SK-N-SH (cell line): ENCODE data around the gene TRIM72.

Source experiments
- CHD2 ChIP-seq: fragments of 150-350 bp; IDR thresholded peaks from 2 replicates; pipeline ENCODE4 v1.6.1; 2018; ENCODE audit warnings: low read length; ENCODE audit not compliant: partially characterized antibody
- EZH2phosphoT487 ChIP-seq: fragments of 200-600 bp; sonication (generic); IDR thresholded peaks from 2 replicates; pipeline ENCODE4 v1.6.1; 2017; ENCODE audit warnings: low read depth, mixed run types, mild to moderate bottlenecking, antibody characterized with exemption, moderate library complexity, borderline replicate concordance
- GABPA ChIP-seq: IDR thresholded peaks from 2 replicates; pipeline ENCODE4 v1.4.0; 2012; ENCODE audit warnings: low read depth, mild to moderate bottlenecking
- NFIC ChIP-seq: IDR thresholded peaks from 2 replicates; pipeline ENCODE4 v1.4.0; 2012; ENCODE audit warnings: borderline replicate concordance
- POLR2AphosphoS5 ChIP-seq: IDR thresholded peaks from 2 replicates; pipeline ENCODE4 v1.6.1; 2012; ENCODE audit warnings: low read depth, low read length
- RAD21 ChIP-seq: IDR thresholded peaks from 2 replicates; pipeline ENCODE4 v1.6.1; 2012; ENCODE audit warnings: mild to moderate bottlenecking, low read length
- RCOR1 ChIP-seq: fragments of 150-350 bp; IDR thresholded peaks from 2 replicates; pipeline ENCODE4 v1.6.1; 2017; ENCODE audit warnings: antibody characterized with exemption, low read length
- USF1 ChIP-seq: IDR thresholded peaks from 2 replicates; pipeline ENCODE4 v1.4.0; 2012; ENCODE audit warnings: low read depth, borderline replicate concordance
- YY1 ChIP-seq: IDR thresholded peaks from 2 replicates; pipeline ENCODE4 v1.4.0; 2012; ENCODE audit warnings: low read depth, mild to moderate bottlenecking
- ZBTB33 ChIP-seq: IDR thresholded peaks from 2 replicates; pipeline ENCODE4 v1.4.0; 2012; ENCODE audit warnings: low read depth, borderline replicate concordance
- TF ChIP-seq, protein P1 (sequence below): fragments of 200-600 bp; sonication (generic); IDR thresholded peaks from 2 replicates; pipeline ENCODE4 v1.6.1; 2017; ENCODE audit warnings: antibody characterized with exemption, mild to moderate bottlenecking, moderate library complexity
- TF ChIP-seq, protein P2 (sequence below): IDR thresholded peaks from 2 replicates; pipeline ENCODE4 v1.4.0; 2012; ENCODE audit warnings: low read depth

DNA sequence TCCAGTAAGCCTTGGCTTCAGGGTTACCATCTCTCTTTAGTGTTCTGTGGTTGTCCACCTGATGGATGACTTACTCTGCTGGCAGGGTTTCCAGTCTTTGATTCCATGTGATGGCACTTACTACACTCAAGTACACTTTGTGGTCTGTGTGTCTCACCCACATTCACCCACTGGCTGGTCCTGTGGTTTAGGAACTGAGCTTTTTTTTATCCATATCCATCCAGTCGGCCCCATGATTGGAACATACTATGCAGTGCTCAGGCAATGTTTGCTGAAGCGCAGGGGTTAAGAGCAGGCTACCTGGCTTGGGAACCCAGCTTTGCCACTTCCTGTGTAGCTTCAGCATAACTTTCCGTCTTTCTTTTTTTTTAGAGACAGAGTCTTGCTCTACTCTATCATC, 36.8 kb upstream of the TRIM72 start:
- TF ChIP-seq NFIC: no peak
- TF ChIP-seq GABPA: no peak
- no peak for TF ChIP-seq YY1
- TF ChIP-seq, protein P1, sequence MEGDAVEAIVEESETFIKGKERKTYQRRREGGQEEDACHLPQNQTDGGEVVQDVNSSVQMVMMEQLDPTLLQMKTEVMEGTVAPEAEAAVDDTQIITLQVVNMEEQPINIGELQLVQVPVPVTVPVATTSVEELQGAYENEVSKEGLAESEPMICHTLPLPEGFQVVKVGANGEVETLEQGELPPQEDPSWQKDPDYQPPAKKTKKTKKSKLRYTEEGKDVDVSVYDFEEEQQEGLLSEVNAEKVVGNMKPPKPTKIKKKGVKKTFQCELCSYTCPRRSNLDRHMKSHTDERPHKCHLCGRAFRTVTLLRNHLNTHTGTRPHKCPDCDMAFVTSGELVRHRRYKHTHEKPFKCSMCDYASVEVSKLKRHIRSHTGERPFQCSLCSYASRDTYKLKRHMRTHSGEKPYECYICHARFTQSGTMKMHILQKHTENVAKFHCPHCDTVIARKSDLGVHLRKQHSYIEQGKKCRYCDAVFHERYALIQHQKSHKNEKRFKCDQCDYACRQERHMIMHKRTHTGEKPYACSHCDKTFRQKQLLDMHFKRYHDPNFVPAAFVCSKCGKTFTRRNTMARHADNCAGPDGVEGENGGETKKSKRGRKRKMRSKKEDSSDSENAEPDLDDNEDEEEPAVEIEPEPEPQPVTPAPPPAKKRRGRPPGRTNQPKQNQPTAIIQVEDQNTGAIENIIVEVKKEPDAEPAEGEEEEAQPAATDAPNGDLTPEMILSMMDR: no peak
- no peak for TF ChIP-seq RCOR1
- no peak for TF ChIP-seq RAD21
- TF ChIP-seq POLR2AphosphoS5: no peak
- TF ChIP-seq CHD2: no peak
- TF ChIP-seq USF1: no peak
- no peak for TF ChIP-seq ZBTB33
- TF ChIP-seq, protein P2, sequence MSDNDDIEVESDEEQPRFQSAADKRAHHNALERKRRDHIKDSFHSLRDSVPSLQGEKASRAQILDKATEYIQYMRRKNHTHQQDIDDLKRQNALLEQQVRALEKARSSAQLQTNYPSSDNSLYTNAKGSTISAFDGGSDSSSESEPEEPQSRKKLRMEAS: no peak
- TF ChIP-seq EZH2phosphoT487: no peak
